GM23338 (cell line): ENCODE data around the gene PPFIBP2.

Experiments used
- CREB1 ChIP-seq: fragments of 250-450 bp; sonication (Bioruptor Pico); IDR thresholded peaks from 2 replicates; pipeline ENCODE4 v1.5.0; 2020; ENCODE audit warnings: low read depth, mild to moderate bottlenecking, moderate library complexity
- EZH2 ChIP-seq: fragments of 200-600 bp; sonication (generic); IDR thresholded peaks from one replicate; pipeline ENCODE4 v1.8.0; 2017; ENCODE audit warnings: antibody characterized with exemption, mild to moderate bottlenecking, low read depth; ENCODE audit not compliant: unreplicated experiment
- EZH2phosphoT487 ChIP-seq: fragments of 200-600 bp; sonication (generic); IDR thresholded peaks from one replicate; pipeline ENCODE4 v1.8.1; 2018; ENCODE audit warnings: antibody characterized with exemption; ENCODE audit not compliant: unreplicated experiment
- JUNB ChIP-seq: IDR thresholded peaks from one replicate; pipeline ENCODE4 v1.6.1; 2016; ENCODE audit warnings: antibody characterized with exemption; ENCODE audit not compliant: unreplicated experiment
- POLR2AphosphoS5 ChIP-seq: IDR thresholded peaks from 2 replicates; pipeline ENCODE4 v1.6.1; 2016; ENCODE audit warnings: antibody characterized with exemption, low read depth
- REST ChIP-seq: IDR thresholded peaks from one replicate; pipeline ENCODE4 v1.6.1; 2018; ENCODE audit warnings: antibody characterized with exemption; ENCODE audit not compliant: unreplicated experiment
- TF ChIP-seq, protein P1 (sequence below), 2 experiments: fragments of 200-600 bp in 1 of 2; sonication (generic) in 1 of 2; conservative IDR thresholded peaks; 2 replicates each; pipeline versions ENCODE4 v1.5.1 to v1.6.1; 2016 to 2017; ENCODE audit warnings: antibody characterized with exemption in 2 of 2, low read depth in 2 of 2, mild to moderate bottlenecking in 2 of 2, moderate library complexity in 1 of 2
- TF ChIP-seq, protein P2 (sequence below): IDR thresholded peaks from 2 replicates; pipeline ENCODE4 v1.6.1; 2016; ENCODE audit warnings: antibody characterized with exemption

- TF ChIP-seq, protein P1, sequence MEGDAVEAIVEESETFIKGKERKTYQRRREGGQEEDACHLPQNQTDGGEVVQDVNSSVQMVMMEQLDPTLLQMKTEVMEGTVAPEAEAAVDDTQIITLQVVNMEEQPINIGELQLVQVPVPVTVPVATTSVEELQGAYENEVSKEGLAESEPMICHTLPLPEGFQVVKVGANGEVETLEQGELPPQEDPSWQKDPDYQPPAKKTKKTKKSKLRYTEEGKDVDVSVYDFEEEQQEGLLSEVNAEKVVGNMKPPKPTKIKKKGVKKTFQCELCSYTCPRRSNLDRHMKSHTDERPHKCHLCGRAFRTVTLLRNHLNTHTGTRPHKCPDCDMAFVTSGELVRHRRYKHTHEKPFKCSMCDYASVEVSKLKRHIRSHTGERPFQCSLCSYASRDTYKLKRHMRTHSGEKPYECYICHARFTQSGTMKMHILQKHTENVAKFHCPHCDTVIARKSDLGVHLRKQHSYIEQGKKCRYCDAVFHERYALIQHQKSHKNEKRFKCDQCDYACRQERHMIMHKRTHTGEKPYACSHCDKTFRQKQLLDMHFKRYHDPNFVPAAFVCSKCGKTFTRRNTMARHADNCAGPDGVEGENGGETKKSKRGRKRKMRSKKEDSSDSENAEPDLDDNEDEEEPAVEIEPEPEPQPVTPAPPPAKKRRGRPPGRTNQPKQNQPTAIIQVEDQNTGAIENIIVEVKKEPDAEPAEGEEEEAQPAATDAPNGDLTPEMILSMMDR (conservative IDR thresholded peaks at IDR 0.05; ENCODE audit: low read depth in 2 of 2): no peak
- TF ChIP-seq POLR2AphosphoS5 (no peak), REST (no peak), EZH2phosphoT487 (no peak), JUNB (no peak), EZH2 (no peak), CREB1 (CRISPR knock-in tag) (no peak)
- TF ChIP-seq, protein P2, sequence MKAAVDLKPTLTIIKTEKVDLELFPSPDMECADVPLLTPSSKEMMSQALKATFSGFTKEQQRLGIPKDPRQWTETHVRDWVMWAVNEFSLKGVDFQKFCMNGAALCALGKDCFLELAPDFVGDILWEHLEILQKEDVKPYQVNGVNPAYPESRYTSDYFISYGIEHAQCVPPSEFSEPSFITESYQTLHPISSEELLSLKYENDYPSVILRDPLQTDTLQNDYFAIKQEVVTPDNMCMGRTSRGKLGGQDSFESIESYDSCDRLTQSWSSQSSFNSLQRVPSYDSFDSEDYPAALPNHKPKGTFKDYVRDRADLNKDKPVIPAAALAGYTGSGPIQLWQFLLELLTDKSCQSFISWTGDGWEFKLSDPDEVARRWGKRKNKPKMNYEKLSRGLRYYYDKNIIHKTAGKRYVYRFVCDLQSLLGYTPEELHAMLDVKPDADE: no peak
Observed at GRCh38 chr11:7577291-7578190, 63.7 kb downstream of the PPFIBP2 start.
